SIG-M5 treated with dmso at 0.1 percent for 504 hours (cell line): ENCODE results near the gene SHC2.

Source experiments
- DNase-seq: peaks from one replicate; lab custom pipeline; 2025; ENCODE audit not compliant: unreplicated experiment; lab: John Stamatoyannopoulos, UW

SHC2 gene

GRCh38 chr19:460877-461720 lies at the start of gene SHC2:
TSS of gene SHC2 (minus strand) at chr19:461033. CDS start at chr19:460996, 37 bp downstream.
- DNase-seq, result no peak

GRCh38 chr19:508204-509150 lies 47.6 kb upstream of the SHC2 start:
- no peak for DNase-seq

GRCh38 chr19:507286-508203 lies 46.7 kb upstream of the SHC2 start, which contains the start of gene TPGS1:
TSS of gene TPGS1 (plus strand) at chr19:507497. CDS start at chr19:507507, 10 bp downstream.
- DNase-seq, result peak; percentile 56

- DNase-seq, result peak; percentile 98
These were observed 45.8 kb upstream of the SHC2 start for GRCh38 chr19:506404-507285.

- DNase-seq, result no peak
These were observed 43.8 kb upstream of the SHC2 start for GRCh38 chr19:504616-505015.

- no peak for DNase-seq
These were observed 40.8 kb upstream of the SHC2 start for GRCh38 chr19:501646-502045.

GRCh38 chr19:498977-499623 lies 38.3 kb upstream of the SHC2 start:
- no peak for DNase-seq

GRCh38 chr19:498511-498891 lies 37.7 kb upstream of the SHC2 start:
- no peak for DNase-seq

- DNase-seq, result no peak
These were observed 37.2 kb upstream of the SHC2 start for GRCh38 chr19:497869-498510.

GRCh38 chr19:497491-497868 lies 36.6 kb upstream of the SHC2 start:
- no peak for DNase-seq

GRCh38 chr19:496986-497385 lies 36.2 kb upstream of the SHC2 start:
- DNase-seq, result no peak

GRCh38 chr19:496112-496665 lies 35.4 kb upstream of the SHC2 start, which contains the start of gene MADCAM1:
TSS of gene MADCAM1 (plus strand) at chr19:496486. CDS start at chr19:496500, 14 bp downstream.
- no peak for DNase-seq

- DNase-seq, result no peak
These were observed 34.7 kb upstream of the SHC2 start for GRCh38 chr19:495402-496111.

- no peak for DNase-seq
These were observed 34.2 kb upstream of the SHC2 start for GRCh38 chr19:495081-495401.

GRCh38 chr19:494171-495080 lies 33.6 kb upstream of the SHC2 start:
- no peak for DNase-seq

- no peak for DNase-seq
These were observed 32.7 kb upstream of the SHC2 start for GRCh38 chr19:493391-494170.
